C4-2B (cell line): Measurements from ENCODE around the gene DUOX2.

Experiments
- H3K27ac ChIP-seq: fragments of 450-650 bp; 2 replicates; pipeline ENCODE4 v1.5.1; 2017
- CTCF ChIP-seq: fragments of 450-650 bp; conservative IDR thresholded peaks from 2 replicates; pipeline ENCODE4 v1.5.1; 2017; ENCODE audit warnings: mild to moderate bottlenecking
- ZFX ChIP-seq: fragments of 450-650 bp; IDR thresholded peaks from 2 replicates; pipeline ENCODE4 v1.6.1; 2017

Gene DUOX2

GRCh38 chr15:45112591-45113379 lies 1.2 kb downstream of the DUOX2 start:
- no peak for TF ChIP-seq CTCF
- TF ChIP-seq ZFX, result no peak

GRCh38 chr15:45112143-45112590 lies 1.8 kb downstream of the DUOX2 start:
- H3K27ac ChIP-seq, result no peak overlapping the region
- TF ChIP-seq ZFX (no peak), CTCF (no peak)

More at GRCh38 chr15:45112591-45113379, 1.2 kb downstream of the DUOX2 start:
- no peak overlapping the region for H3K27ac ChIP-seq

- no peak overlapping the region for H3K27ac ChIP-seq
- TF ChIP-seq CTCF, result no peak
Measured at GRCh38 chr15:45111390-45112142, 2.4 kb downstream of the DUOX2 start.

- H3K27ac ChIP-seq, result no peak overlapping the region
- TF ChIP-seq CTCF (no peak), ZFX (no peak)
Measured at GRCh38 chr15:45110256-45110820, 3.6 kb downstream of the DUOX2 start.

GRCh38 chr15:45107941-45108630 lies 5.9 kb downstream of the DUOX2 start:
- no peak overlapping the region for H3K27ac ChIP-seq
- TF ChIP-seq CTCF (no peak), ZFX (no peak)

GRCh38 chr15:45106002-45106790 lies 7.8 kb downstream of the DUOX2 start:
- H3K27ac ChIP-seq, result no peak overlapping the region
- TF ChIP-seq CTCF (no peak), ZFX (no peak)
